ENCODE measurements around the gene THUMPD3. TPM values are rescaled to one million over a fixed set of nuclear protein-coding genes. Genes with fewer than 3 reads are reported as not detected.

THUMPD3 gene
- total RNA-seq, 1 experiment from 2014 or later, result 58.4 TPM

- Mint-ChIP-seq H3K4me1 (peaks cover 34 to 39% of the 10 kb centered on the region in 2 experiments), H3K27me3 (ENCODE audit: low read depth) (no peaks in the 10 kb centered on the region), H3K9me3 (no peaks in the 10 kb centered on the region; a peak in 1 of 5 replicates), H3K27ac (peak overlapping the region; percentile 98 to 100 (median 99)), H3K4me3 (peak overlapping the region; percentile 95 to 99), H3K36me3 (ENCODE audit: insufficient read depth in 1 of 3, low read depth in 3 of 3) (peaks cover 36 to 65% (median 61%) of the 10 kb centered on the region in 3 experiments)
- DNase-seq, result no peak
- no peak for TF ChIP-seq CTCF (conservative IDR thresholded peaks at IDR 0.05)
- peaks cover 10% of the 10 kb centered on the region for H3K23me2 ChIP-seq (ENCODE audit: insufficient read length, low read depth, low read length, poor library complexity, severe bottlenecking)
- no peak overlapping the region for H3K56ac ChIP-seq (ENCODE audit: insufficient read length, low read depth, low read length)
- peak overlapping the region; percentile 75 for H3K27ac ChIP-seq (ENCODE audit: insufficient read length, low read depth, low read length)
- no peak overlapping the region for H3K4ac ChIP-seq (ENCODE audit: low read depth, low read length)
- H3K27me3 ChIP-seq (ENCODE audit: insufficient read depth, low read length), result no peaks in the 10 kb centered on the region
- 0 out of 2 replicates have a peak, but pooled peaks cover 2% of the 10 kb centered on the region for H3K4me1 ChIP-seq (ENCODE audit: insufficient read depth, low read length)
- no peak overlapping the region for H2BK15ac ChIP-seq (ENCODE audit: low read depth, low read length)
- H4K20me1 ChIP-seq (ENCODE audit: control insufficient read depth, insufficient read depth, insufficient read length), result no peaks in the 10 kb centered on the region
- H2BK120ac ChIP-seq (ENCODE audit: low read depth, low read length, poor library complexity, severe bottlenecking), result no peak overlapping the region
- no peak overlapping the region for H2BK5ac ChIP-seq (ENCODE audit: insufficient read length, low read length)
- no peak overlapping the region for H4K5ac ChIP-seq (ENCODE audit: insufficient read length, low read depth, low read length)
- peak overlapping the region; percentile 22 for H3K18ac ChIP-seq (ENCODE audit: insufficient read length, low read depth, low read length)
- no peaks in the 10 kb centered on the region for H3K79me1 ChIP-seq (ENCODE audit: insufficient read depth, low read depth, low read length, poor library complexity, severe bottlenecking)
- H2AK5ac ChIP-seq (ENCODE audit: insufficient read length, low read length), result no peak overlapping the region
- no peak overlapping the region for H2BK20ac ChIP-seq (ENCODE audit: low read depth, low read length, poor library complexity, severe bottlenecking)
- peak overlapping the region; percentile 80 for H3K9ac ChIP-seq (ENCODE audit: extremely low read depth, insufficient read length, low read length)
- peak overlapping the region; percentile 81 for H3K4me2 ChIP-seq (ENCODE audit: insufficient read depth, insufficient read length, low read length)
- H2BK12ac ChIP-seq (ENCODE audit: insufficient read length, low read depth, low read length), result no peak overlapping the region
- H3K79me2 ChIP-seq (ENCODE audit: insufficient read depth, low read length), result peaks cover 60% of the 10 kb centered on the region
- H2AFZ ChIP-seq (ENCODE audit: low read length), result no peak overlapping the region
- no peaks in the 10 kb centered on the region for H3K9me3 ChIP-seq (ENCODE audit: control insufficient read depth, low read depth, low read length)
- no peak overlapping the region for H3K23ac ChIP-seq (ENCODE audit: insufficient read length, low read depth, low read length)
- H3T11ph ChIP-seq (ENCODE audit: low read length), result no peak overlapping the region
- no CpG with 5 or more reads among the region's 15 CpGs for WGBS (ENCODE audit: extremely low coverage, insufficient read length, low lambda C conversion rate)
- no peak overlapping the region for H4K91ac ChIP-seq (ENCODE audit: insufficient read length, low read depth, low read length)
- no peak overlapping the region for H4K8ac ChIP-seq (replicated peaks; ENCODE audit: insufficient read length, low read depth, low read length)
- H3K14ac ChIP-seq (ENCODE audit: insufficient read depth, low read length), result peak overlapping the region; percentile 77; the same call in 1 of the 2 replicates
Observed at GRCh38 chr3:9395570-9396300, 32.9 kb downstream of the THUMPD3 start.
